Brain microvascular endothelial cell (primary cell): ENCODE results near the gene TXN2.

Experiments used
- DNase-seq: peaks from one replicate; pipeline ENCODE4 v3.0.0-alpha.2; 2020
- H3K27ac ChIP-seq: fragments of 250-450 bp; sonication (Bioruptor Pico); 2 replicates; pipeline ENCODE4 v1.5.1; 2020; ENCODE audit warnings: mild to moderate bottlenecking, moderate library complexity
- H3K27me3 ChIP-seq: fragments of 250-450 bp; sonication (Bioruptor Pico); replicated peaks from 2 replicates; pipeline ENCODE4 v1.5.1; 2020; ENCODE audit warnings: mild to moderate bottlenecking
- H3K36me3 ChIP-seq: fragments of 250-450 bp; sonication (Bioruptor Pico); replicated peaks from 2 replicates; pipeline ENCODE4 v1.5.1; 2020; ENCODE audit warnings: mild to moderate bottlenecking
- H3K4me3 ChIP-seq: 2 replicates; pipeline ENCODE4 v1.5.1; 2011; ENCODE audit warnings: low read depth, mild to moderate bottlenecking, control low read depth, low read length, moderate library complexity
- in situ Hi-C: cut with HindIII; loops from 2 replicates; pipeline ENCODE4 v1.10.0; 2017; ENCODE audit warnings: low sequenced_read_pairs, low pct_ligation_motif_present
- TF ChIP-seq, protein P1 (sequence below): IDR thresholded peaks from 2 replicates; pipeline ENCODE4 v1.5.1; 2011; ENCODE audit warnings: low read depth, mild to moderate bottlenecking, moderate library complexity, low read length, control low read depth, inconsistent platforms; ENCODE audit errors: missing control alignments

The TXN2 gene

DNA sequence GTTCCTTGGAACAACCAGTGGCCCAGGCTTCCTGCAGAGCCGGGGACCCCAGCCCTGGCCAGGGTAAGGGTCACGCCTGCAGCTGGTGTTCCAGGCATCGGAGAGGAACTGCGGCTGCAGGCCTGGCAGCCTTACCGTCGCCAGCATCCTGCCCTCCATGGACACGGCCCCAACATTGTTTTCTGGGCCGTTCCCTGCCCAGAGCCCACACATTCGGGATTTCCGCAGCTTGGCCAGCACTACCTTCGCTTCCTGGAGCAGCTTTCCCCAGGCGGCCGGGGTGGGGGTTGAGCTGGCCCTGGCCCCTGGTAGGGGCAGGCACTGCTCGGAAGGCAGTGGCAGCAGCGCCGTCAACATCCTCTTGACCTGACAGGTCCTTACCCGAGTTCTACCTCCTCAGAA, 17.7 kb downstream of the TXN2 start:
- TF ChIP-seq, protein P1, sequence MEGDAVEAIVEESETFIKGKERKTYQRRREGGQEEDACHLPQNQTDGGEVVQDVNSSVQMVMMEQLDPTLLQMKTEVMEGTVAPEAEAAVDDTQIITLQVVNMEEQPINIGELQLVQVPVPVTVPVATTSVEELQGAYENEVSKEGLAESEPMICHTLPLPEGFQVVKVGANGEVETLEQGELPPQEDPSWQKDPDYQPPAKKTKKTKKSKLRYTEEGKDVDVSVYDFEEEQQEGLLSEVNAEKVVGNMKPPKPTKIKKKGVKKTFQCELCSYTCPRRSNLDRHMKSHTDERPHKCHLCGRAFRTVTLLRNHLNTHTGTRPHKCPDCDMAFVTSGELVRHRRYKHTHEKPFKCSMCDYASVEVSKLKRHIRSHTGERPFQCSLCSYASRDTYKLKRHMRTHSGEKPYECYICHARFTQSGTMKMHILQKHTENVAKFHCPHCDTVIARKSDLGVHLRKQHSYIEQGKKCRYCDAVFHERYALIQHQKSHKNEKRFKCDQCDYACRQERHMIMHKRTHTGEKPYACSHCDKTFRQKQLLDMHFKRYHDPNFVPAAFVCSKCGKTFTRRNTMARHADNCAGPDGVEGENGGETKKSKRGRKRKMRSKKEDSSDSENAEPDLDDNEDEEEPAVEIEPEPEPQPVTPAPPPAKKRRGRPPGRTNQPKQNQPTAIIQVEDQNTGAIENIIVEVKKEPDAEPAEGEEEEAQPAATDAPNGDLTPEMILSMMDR, result no peak
- Histone ChIP-seq H3K27me3 (no peaks in the 10 kb centered on the region), H3K4me3 (no peak overlapping the region), H3K36me3 (no peaks in the 10 kb centered on the region), H3K27ac (no peak overlapping the region)
- DNase-seq, result no peak
- in situ Hi-C loops, result loop anchor here (25.0 kb wide), 1 partner anchor 126 kb away; no protein-coding TSS in a partner anchor

DNA sequence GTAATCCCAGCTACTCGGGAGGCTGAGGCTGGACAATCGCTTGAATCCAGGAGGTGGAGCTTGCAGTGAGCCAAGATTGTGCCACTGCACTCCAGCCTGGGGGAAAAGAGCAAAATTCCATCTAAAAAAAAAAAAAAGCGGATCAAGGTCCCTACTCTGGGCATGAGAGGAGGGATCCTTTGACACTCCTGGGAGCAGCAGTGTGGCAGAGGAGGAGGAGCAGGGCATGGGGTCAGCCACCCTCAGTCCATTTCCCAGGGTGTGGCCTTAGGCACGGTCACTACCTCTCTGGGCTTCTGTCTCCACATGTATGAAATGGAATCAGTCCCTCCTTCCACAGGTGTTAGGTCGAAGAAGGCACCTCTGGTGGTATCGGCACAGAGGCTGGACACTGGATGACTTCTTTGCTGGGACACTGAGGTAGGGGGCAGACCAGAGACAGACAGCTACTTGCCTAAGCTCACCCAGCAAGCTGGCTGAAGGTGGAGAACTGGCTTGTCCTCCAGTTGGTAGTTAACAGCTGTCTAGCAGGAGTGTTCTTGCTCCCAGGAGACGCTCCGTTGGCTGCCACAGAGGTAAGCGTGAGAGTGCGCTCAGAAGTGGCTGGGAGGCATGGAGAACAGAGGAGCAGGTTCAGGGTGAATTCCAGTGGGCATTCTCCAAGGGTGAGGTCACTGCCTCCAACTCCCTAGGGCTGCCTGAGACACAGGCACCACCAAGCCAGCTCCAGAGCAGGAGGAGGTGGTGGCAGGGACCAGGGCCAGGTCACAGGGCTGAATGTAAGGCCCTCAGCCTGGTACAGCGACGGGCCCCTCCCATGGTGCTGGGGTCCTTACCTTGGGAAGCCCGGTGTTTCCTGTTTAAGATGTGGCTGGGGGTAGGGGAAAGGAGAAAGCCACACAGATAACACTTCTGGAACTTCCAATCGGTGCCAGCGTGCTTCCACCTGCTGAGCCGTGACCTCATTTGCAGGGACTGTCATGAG, 19.5 kb downstream of the TXN2 start:
- H3K27me3 ChIP-seq, result no peaks in the 10 kb centered on the region
- DNase-seq, result peak; percentile 86
- H3K27ac ChIP-seq, result peak overlapping the region; percentile 51
- TF ChIP-seq, protein P1, result no peak
- in situ Hi-C loops, result loop anchor here (25.0 kb wide), 1 partner anchor 125 kb away; no protein-coding TSS in a partner anchor
- no peak overlapping the region for H3K4me3 ChIP-seq
- H3K36me3 ChIP-seq, result no peaks in the 10 kb centered on the region

DNA sequence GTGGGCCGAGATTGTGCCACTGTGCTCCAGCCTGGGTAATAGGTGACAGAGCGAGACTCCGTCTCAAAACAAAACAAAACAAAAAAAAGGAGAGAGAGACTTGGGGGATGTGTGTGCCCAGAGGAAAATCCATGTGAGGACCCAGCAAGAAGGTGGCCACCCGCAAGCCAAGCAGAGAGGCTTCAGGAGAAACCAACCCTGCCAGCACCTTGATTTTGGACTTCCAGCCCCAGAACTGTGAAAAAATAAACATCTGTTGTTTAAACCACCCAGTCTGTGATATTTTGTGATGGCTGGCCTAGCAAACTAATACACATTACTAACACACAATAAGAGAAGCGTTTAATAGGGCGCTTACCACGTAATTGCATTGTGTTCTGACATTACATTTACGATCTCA, 21.2 kb downstream of the TXN2 start:
- in situ Hi-C loops, result loop anchor here (25.0 kb wide), 1 partner anchor 123 kb away; no protein-coding TSS in a partner anchor
- TF ChIP-seq, protein P1, result no peak
- no peak overlapping the region for H3K4me3 ChIP-seq

DNA sequence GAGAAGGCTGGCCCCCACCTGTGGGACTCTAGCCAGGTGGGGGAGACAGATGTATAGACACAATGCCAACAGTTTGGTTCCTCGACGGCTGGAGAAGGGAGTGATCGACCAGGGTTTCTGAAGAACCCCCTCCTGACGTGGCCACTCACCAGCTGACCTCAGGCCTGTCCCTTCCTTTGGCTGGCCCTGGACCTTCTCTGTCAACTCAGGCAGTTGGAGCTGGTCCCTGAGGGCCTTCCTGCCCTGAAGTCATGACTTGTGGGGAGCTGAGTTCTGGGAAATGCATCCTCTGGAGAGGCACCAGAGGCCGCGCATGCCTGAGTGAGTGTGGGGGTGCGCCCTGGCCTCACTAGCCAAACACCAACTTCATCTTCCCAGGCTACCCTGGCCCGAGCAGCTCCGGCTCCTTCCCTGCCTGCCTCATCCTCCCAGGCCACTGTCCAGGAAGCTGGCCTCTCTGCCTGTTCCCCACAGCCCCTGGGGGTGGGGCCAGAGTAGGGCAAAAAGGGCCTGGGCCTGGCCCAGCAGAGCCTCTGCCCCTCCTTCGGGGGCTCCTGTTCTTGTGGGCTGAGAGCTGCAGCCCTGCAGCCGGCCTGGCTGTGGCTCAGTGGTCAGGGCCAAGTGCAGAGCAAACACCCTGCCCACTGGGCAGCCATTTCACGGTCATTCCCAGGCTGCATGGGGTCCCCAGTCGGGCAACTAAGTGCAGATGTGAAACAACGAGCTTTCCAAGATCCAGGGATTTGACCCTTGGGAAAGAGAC, 23.6 kb downstream of the TXN2 start:
- no peak overlapping the region for H3K4me3 ChIP-seq
- no peaks in the 10 kb centered on the region for H3K27me3 ChIP-seq
- TF ChIP-seq, protein P1, result no peak
- peak overlapping the region; percentile 1 for H3K27ac ChIP-seq
- in situ Hi-C loops, result loop anchor here (25.0 kb wide), 1 partner anchor 121 kb away; no protein-coding TSS in a partner anchor
- DNase-seq, result no peak
- H3K36me3 ChIP-seq, result no peaks in the 10 kb centered on the region

More for the DNA sequence above, 21.2 kb downstream of the TXN2 start:
- no peak overlapping the region for H3K27ac ChIP-seq
- no peaks in the 10 kb centered on the region for H3K27me3 ChIP-seq
- no peaks in the 10 kb centered on the region for H3K36me3 ChIP-seq
- DNase-seq, result no peak

DNA sequence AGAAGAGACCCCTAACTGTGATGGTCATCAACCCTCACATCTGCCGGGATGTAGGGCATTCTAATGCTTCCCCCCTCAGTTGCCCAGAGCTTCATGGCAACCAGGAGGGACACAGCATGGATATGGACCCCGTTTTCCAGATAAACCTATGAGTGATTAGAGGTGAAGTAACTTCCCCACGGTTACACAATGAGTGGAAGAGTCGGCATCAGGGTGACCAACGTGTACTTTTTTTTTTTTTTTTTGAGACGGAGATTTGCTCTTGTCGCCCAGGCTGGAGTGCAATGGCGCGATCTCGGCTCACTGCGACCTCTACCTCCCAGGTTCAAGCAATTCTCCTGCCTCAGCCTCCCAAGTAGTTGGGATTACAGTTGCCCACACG, 25.0 kb downstream of the TXN2 start:
- Histone ChIP-seq H3K4me3 (no peak overlapping the region), H3K27ac (no peak overlapping the region), H3K36me3 (no peaks in the 10 kb centered on the region), H3K27me3 (no peaks in the 10 kb centered on the region)
- no peak for DNase-seq
- in situ Hi-C loops, result loop anchor here (25.0 kb wide), 1 partner anchor 119 kb away; no protein-coding TSS in a partner anchor
- TF ChIP-seq, protein P1, result no peak
